ENCODE measurements around the gene GPR132.
"Not testable (repeated sequence)": the region's sequence is repeated elsewhere in the genome, so short reads cannot be mapped to it uniquely, and the experiment has no call there.

The GPR132 gene

DNA sequence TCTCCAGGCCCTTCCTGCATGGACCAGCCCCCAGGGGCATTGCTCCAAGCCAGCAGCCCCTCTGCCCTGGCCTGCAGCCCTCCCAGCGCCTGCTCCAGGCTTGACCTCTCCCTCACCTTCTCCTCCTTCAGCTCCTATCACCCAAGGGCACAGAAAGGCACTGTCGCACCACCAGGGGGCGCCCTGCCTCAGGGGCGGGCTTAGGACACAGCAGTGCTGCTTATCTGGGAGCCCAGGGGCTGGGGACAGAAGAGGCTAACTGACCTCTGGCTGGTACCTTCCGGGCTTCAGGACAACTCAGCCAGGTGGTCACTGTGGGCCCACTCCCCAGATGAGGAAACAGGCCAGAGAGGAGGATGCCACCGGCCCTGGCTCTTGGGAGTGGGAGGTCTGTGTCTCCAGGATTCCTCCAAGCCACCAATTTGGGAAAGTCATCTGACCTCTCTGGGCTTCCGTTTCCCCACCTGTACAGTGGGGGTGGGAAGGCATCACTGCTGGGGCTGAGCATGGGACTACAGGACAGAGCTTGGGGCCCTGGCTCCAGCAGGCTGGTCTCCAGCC is 25.3 kb upstream of the GPR132 start:
- DNase-seq, result peak; percentile 92

DNA sequence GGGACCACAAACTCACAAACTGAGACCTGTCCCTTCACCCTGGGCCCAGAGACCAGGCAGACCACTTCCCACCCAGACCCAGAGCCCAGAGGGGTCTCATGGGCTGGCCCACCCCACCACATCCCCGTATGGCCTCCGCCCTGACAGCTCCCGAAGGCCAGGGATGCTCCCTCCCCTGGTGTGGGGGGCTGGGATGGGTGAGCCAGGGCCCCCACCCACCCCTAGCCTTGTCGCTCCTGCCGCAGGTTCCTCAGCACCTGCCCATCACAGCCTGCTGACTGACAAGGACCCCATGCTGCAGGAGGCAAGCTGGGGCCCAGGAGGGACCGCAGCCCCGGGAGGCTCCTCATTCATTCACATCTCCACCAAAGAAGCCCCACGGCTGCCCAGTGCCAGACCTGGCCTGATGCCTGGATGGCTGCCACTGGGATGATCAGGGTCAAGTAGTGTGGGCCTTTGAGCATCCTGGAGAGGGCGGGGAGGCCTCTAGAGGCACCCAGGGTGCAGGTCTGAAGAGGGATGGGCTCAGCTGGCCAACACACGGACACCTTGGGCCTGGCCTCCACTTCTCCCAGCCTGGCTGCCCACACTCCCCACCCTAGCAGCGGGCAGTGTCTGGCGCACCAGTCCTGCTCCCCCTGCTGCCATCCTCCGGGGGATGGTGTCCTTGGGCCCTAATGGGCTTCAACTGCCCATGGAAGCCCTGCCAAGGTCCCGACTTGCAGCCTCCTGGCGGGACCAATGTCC is 24.7 kb upstream of the GPR132 start:
- no peak for DNase-seq

DNA sequence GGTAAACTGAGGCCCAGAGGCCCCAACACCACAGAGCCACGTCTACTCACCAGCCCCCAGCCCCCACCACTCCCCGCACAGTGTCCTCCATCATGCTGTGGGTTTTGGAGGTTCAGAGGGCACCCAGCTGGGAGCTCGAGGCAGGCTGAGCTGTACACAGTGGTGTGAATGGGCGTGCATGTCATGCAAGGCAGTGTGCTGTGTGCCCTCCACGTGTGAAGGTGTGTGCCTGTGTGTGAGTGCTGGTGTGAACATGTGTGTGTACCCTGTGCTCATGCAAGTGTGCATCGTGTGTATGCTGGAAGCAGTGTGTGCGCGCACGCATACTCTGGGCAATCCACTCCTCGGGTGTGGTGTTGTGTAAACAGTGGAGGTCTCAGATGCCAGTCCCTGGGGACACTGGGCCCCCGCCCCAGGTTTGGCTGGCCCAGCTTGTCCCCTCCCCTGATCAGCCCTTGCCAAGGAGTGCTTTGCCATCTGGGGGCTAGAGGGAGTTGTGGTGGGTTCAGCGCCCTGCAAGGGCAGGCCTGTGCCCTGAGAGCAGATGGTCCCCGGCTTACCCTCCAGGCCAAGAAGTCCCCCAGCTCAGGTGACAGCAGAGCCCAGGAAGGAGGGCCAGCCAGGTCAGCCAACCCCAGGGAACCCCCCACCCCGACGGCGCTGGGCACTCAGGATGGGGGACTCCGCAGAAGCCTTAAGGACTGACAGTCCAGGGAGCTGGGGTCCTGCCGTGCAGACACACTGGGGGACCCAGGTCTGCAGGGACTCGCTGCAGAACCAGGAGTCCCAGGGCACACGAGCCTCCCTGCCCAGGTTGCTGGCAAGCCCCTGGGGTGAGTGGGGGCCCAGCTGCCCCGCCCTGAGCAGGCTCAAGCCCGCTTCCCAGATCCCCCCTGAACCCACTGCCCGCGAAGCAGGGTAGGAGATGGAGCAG is 23.8 kb upstream of the GPR132 start:
- no peak for DNase-seq

DNA sequence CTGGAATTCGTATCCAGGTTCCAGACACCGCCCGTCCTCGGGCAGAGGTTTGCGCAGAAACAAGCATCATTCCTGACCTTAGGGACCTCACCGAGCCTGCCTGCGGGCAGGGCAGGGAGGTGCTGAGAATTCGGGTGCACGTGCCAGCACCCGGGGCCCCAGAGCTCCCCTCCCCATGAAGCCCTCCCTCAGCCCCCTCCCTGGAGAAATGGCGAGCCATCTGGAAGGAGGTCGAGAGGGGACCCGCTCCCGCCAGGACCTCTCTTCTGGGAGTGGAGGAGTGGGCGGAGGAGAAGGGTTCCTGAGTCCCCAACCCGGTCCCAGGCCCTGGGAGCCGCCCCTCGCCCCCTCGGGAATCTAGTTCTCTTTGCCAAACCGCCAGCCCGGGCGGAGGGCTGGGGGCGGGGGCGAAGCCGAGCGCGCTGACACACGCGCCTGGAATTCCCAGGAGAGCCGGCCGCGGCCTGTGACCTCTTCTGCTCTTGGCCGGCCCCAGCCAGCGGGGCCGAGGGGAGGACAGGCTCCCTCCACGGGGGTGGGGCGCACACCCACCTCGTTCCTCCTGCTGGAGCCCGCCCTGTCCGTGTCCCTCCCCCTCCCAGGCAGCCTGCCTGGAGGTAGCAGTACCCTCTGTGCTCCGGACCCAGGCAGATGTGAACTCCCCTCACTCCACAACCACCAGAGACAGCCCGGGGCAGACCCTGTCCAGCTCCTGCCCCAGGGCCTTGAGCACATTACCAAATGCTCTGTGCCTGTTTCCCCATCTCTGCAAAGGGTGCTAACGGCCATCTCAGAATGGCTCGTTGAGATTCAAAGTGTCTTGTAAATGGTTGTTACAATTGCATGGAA is 23.0 kb upstream of the GPR132 start:
- DNase-seq, result no peak

GRCh38 chr14:105087308-105087962 is 22.2 kb upstream of the GPR132 start:
- peak; percentile 60 for DNase-seq

DNA sequence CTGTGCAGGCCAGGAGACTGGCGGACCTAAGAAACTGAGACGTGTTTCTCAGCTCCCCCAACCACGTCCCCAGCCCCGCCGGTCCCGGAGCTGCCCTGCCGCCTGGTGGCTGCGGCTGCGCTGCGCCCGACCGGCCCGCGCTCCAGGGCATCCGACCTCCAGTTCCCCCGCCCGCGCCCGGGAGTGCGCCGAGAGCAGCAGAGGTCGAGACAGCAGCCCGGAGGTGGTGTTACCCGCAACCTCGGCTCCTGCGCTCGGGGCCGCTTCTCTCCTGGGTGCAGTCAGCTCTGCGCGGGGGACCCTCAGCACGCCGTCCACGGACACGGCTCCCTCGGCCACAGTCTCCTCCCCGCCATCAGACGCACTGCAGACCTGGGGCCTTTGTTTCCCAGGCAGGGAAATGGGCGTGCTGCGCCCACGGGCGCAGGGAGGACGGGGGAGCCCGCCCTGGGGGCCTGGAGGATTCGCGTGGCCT is 21.6 kb upstream of the GPR132 start:
- DNase-seq, result peak; percentile 93

GRCh38 chr14:105085766-105086165 is 20.5 kb upstream of the GPR132 start:
- DNase-seq, result no peak

- no peak for DNase-seq
These were observed 19.7 kb upstream of the GPR132 start for GRCh38 chr14:105084741-105085571.

- DNase-seq, result no peak
These were observed 18.9 kb upstream of the GPR132 start for GRCh38 chr14:105083926-105084685.

DNA sequence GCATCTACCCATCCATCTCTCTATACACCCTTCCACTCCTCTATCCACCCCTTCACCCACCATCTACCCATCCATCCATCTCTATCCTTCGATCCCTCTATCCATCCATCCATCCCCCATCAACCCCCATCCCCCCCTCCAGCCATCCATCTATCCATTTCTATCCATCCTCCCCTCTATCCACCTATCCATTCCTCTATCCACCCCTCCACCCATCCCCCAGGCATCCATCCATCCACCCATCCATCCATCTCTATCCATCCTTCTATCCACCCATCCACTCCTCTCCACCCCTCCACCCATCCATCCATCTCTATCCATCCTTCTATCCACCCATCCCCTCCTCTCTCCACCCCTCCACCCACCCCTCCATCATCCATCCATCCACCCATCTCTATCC is 17.5 kb upstream of the GPR132 start:
- DNase-seq, result no peak

- DNase-seq, result not testable (repeated sequence)
These were observed 16.2 kb upstream of the GPR132 start for GRCh38 chr14:105081473-105081872.

DNA sequence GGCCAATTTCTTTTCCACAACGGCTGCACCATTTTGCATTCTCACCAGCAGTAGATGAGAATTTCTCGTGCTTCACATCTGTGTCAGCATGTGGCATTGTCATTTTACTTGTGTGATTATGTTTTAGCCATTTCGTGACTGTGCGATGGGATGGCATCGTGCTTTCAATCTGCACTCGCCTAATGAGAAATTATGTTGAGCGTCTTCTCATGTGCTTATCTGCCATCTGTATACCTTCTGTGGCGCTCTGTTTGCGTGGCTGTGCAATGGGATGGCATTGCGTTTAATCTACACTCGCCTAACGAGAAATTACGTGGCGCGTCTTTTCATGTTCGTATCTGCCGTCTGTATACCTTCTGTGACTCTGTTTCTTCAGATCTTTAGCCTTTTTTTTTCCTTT is 14.9 kb upstream of the GPR132 start:
- DNase-seq, result no peak

GRCh38 chr14:105078294-105078693 is 13.1 kb upstream of the GPR132 start:
- DNase-seq, result no peak

- DNase-seq, result no peak
These were observed 12.4 kb upstream of the GPR132 start for GRCh38 chr14:105077649-105077995.

- no peak for DNase-seq
These were observed 11.8 kb upstream of the GPR132 start for GRCh38 chr14:105076805-105077648.

DNA sequence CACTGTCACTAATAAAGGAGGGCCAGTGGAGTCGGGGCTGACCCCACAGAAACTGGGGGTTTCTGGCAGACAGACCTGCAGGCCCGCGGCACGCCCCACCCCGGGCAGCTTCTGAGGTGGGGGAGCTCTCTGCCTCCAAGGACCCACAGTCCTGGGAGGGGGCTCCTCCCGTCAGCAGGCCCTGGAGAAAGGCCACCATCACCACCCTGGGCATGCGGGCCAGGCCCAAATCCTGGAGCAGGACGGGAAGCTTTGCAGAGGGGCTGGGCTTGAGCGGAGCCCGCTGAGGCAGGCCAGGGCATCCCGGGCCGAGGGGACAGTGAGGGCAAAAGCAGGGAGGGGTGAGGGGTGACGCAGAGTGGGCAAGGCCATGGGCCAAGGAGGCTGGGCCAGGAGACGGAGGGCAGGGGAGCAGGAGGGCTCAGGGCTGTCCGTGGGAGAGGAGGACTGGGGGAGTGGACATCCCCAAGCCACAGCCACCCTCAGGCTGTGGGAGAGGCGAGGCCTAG is 11.1 kb upstream of the GPR132 start:
- no peak for DNase-seq

GRCh38 chr14:105075379-105076295 is 10.4 kb upstream of the GPR132 start:
- peak; percentile 60 for DNase-seq

DNA sequence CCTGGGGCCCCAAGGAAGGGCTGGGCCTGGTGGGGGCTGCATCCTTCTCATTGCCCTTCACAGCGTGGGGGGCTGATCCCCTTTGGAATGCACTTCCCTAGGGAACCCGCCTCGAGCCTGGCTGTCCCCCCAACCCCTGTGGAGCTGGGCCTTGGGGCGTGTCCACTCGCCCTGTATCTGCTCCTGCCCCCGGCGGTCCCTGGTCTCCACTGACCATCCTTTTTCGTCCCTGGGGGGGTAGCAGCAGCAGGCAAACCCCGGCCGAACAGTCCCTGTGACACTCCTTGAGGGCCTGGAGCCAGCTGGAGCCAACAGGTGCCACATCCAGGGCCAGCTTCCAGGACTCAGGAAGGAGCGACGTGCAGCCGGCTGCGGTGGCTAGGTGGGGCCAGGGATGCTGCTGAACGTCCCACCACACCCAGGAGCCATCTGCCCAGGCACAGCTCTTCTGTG is 9.4 kb upstream of the GPR132 start:
- DNase-seq, result no peak
